Lung (tissue), 12 donors: ENCODE measurements around the gene RRM2. TPM values are rescaled to one million over a fixed set of nuclear protein-coding genes. Genes with fewer than 3 reads are reported as not detected.

ENCODE experiments used
- ATAC-seq: fragments of 200-7000 bp; cut with Tn5 transposase; one replicate; pipeline ENCODE4 v1.9.1; 2020; ENCODE audit warnings: moderate number of reproducible peaks; ENCODE audit not compliant: insufficient read depth, low FRiP score
- DNase-seq, 3 donors: peaks; one replicate each; pipeline ENCODE4 v3.0.0-alpha.2; 2013 to 2017
- H3K27ac ChIP-seq, 2 donors: one replicate each; pipeline ENCODE4 v1.5.1; 2013; ENCODE audit warnings: mild to moderate bottlenecking in 2 of 2, moderate library complexity in 2 of 2, control low read depth in 1 of 2, inconsistent platforms in 1 of 2, low read depth in 1 of 2, low read length in 1 of 2
- H3K27me3 ChIP-seq, 3 donors: one replicate each; pipeline ENCODE4 v1.5.1; 2013; ENCODE audit warnings: low read length in 2 of 3; ENCODE audit not compliant: control insufficient read depth in 3 of 3, insufficient read depth in 3 of 3
- H3K36me3 ChIP-seq, 4 donors: one replicate each; pipeline ENCODE4 v1.5.1; 2013; ENCODE audit warnings: low read length in 4 of 4, mild to moderate bottlenecking in 1 of 4, moderate library complexity in 1 of 4; ENCODE audit not compliant: control insufficient read depth in 4 of 4, insufficient read depth in 4 of 4
- H3K4me1 ChIP-seq, 5 donors: one replicate each; pipeline ENCODE4 v1.5.1; 2013; ENCODE audit warnings: low read length in 5 of 5, mild to moderate bottlenecking in 2 of 5, moderate library complexity in 1 of 5; ENCODE audit not compliant: control insufficient read depth in 5 of 5, insufficient read depth in 5 of 5
- H3K4me3 ChIP-seq: one replicate; pipeline ENCODE4 v1.5.1; 2013; ENCODE audit warnings: mild to moderate bottlenecking, control low read depth, moderate library complexity
- H3K9ac ChIP-seq, 2 donors: one replicate each; pipeline ENCODE4 v1.5.1; 2013; ENCODE audit warnings: low read length in 2 of 2, control low read depth in 1 of 2; ENCODE audit not compliant: insufficient read depth in 1 of 2
- H3K9me3 ChIP-seq, 4 donors: one replicate each; pipeline ENCODE4 v1.5.1; 2013; ENCODE audit warnings: low read length in 3 of 4, mild to moderate bottlenecking in 1 of 4, moderate library complexity in 1 of 4; ENCODE audit not compliant: control insufficient read depth in 4 of 4, insufficient read depth in 3 of 4
- WGBS, 2 donors: extraction: QIAGEN DNeasy Blood & Tissue Kit; methylation state at CpG; one replicate each; pipeline ENCODE4 v1.1.7; 2013; 5-methylcytosine and 5-hydroxymethylcytosine counted together
- polyA plus RNA-seq, 2 donors: library from polyadenylated mRNA; stranded (reverse); fragments of 200-250 nt; gene quantifications; one replicate each; pipeline ENCODE4 v1.2.1, GENCODE V29; 2013
- total RNA-seq, 2 donors: library from RNA; depleted of rRNA in 1 of 2; stranded (reverse); fragments of >200 nt in 1 of 2; gene quantifications; one replicate each; pipeline ENCODE4 v1.2.1, GENCODE V29; 2014 to 2021
- TF ChIP-seq, protein P1 (sequence below): IDR thresholded peaks from 2 replicates; pipeline ENCODE4 v1.5.1; 2012; ENCODE audit warnings: mild to moderate bottlenecking; ENCODE audit errors: control extremely low read depth, extremely low read depth
- donor health status: control.
- donor health status: control.
- donor health status: Bipolar disorder and iron deficiency.
- donor health status: healthy.
- donor health status: DM: yes; HTN: yes; CAD: no.

The RRM2 gene
- total and polyA plus RNA-seq, 4 donors = 4.8 to 15.6 (median 5.7) TPM

DNA sequence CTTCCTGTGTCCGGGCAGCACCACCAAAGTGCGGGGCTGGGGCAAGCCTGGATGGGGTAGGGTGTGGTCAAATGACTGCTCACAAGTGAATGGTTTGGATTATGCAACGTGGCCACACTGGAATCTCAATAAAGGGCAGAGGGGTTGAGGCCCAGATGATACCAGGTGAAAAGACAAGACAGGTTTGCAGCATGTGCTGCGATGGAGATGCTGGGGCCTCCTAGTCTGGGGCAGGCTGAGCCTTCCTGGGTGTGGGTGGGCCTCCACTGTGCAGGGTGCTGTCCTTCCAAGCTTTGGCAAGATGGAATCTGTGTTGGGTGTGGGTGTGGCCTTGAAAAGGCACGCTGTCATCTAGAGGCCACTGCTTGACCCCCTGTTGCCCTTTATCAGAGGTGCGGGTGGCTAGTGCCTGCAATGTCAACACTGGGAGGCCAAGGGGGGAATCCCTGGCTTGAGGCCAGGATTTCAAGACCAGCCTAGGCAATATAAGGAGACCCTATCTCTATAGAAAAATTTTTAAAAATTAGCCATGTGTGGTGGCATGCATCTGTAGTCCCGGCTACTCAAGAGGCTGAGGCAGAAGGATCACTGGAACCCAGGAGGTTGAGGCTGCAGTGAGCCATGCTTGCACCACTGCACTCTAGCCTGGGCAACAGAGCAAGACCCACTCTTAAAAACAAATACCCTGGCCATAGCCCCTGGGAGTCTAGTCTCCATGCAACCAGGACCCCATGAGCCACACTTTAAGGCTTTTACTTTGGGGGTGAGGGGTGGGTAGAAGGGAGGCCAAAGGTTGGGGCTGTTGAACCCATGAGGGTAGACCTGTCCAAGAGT, 13.8 kb downstream of the RRM2 start:
- no peak overlapping the region for H3K9ac ChIP-seq
- H3K27ac ChIP-seq = no peak overlapping the region
- H3K4me3 ChIP-seq = no peak overlapping the region
- H3K36me3 ChIP-seq = peaks cover 0 to 4% (median 0%) of the 10 kb centered on the region in 4 donors
- 74 to 92% methylated on average over 7 of the region's 7 CpGs for WGBS, 2 donors
- no peak for ATAC-seq
- TF ChIP-seq, protein P1, sequence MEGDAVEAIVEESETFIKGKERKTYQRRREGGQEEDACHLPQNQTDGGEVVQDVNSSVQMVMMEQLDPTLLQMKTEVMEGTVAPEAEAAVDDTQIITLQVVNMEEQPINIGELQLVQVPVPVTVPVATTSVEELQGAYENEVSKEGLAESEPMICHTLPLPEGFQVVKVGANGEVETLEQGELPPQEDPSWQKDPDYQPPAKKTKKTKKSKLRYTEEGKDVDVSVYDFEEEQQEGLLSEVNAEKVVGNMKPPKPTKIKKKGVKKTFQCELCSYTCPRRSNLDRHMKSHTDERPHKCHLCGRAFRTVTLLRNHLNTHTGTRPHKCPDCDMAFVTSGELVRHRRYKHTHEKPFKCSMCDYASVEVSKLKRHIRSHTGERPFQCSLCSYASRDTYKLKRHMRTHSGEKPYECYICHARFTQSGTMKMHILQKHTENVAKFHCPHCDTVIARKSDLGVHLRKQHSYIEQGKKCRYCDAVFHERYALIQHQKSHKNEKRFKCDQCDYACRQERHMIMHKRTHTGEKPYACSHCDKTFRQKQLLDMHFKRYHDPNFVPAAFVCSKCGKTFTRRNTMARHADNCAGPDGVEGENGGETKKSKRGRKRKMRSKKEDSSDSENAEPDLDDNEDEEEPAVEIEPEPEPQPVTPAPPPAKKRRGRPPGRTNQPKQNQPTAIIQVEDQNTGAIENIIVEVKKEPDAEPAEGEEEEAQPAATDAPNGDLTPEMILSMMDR = no peak
- peaks cover 0 to 3% (median 0%) of the 10 kb centered on the region in 5 donors for H3K4me1 ChIP-seq
- no peaks in the 10 kb centered on the region for H3K9me3 ChIP-seq
- no peaks in the 10 kb centered on the region for H3K27me3 ChIP-seq
- no peak for DNase-seq

DNA sequence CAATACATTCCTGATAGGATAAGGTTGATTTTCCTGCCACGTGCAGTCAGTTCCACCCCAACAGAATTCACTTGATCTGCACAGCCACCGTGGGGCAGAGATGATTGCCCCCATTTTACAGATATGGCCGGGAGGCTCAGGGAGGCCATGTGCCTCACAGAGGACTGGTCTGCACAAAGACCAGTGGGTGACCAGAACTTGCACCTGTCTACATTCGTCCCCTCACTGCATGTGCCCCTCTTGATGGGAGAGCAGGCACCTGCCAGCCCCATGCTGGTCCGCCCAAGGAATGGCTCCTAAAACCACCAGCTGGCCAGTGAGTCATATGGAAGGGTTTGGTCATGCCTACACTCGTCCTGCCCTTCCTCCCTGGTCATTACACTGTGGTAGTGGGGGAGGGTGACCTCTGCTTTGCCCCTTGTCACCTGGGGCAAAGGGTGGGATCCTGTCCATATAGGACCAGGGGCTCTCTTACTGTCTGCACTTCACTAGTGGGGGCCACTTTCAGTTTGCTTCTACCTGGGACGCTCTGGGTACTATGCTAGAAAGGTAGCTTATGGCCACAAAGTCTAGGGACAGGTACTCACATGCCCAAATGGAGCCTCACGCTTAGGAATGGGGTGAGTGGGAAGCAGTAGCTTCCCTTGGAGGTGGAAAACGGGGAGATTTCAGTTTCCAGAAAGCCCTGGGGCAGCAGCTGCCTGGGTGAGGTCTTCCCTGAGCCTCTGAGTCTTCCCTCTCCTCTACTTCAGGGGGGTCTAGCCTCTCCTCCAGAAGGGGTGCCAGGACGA, 14.7 kb downstream of the RRM2 start:
- no peaks in the 10 kb centered on the region for H3K9me3 ChIP-seq
- 87 to 94% methylated on average over 10 of the region's 10 CpGs for WGBS, 2 donors
- H3K4me1 ChIP-seq = peaks cover 0 to 3% (median 0%) of the 10 kb centered on the region in 5 donors
- H3K9ac ChIP-seq = no peak overlapping the region
- ATAC-seq (no peak), DNase-seq (no peak)
- TF ChIP-seq, protein P1 = no peak
- H3K27ac ChIP-seq = no peak overlapping the region
- H3K27me3 ChIP-seq = no peaks in the 10 kb centered on the region
- H3K36me3 ChIP-seq = peaks cover 0 to under 1% (median 0%) of the 10 kb centered on the region in 4 donors
- H3K4me3 ChIP-seq = no peak overlapping the region

DNA sequence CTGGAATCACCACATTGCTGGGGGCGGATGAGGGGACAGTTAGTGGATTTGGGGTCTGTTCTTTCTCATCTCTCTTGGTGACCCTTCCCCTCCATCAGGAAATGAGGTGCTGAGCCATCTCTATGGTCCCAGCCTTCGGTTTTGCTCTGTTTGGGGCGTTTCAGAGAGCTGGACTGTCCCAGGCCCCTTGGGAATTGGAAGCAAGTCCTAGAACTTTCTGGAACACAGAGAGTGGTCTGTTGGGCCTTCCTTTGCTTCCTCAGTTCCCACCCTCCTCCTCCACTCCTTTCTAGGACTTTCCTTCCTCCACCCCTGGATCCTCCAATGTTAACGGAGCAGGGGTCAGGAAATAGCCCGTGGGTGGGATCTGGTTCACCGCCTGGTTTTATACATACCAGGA, 17.0 kb downstream of the RRM2 start:
- Histone ChIP-seq H3K27ac (no peak overlapping the region), H3K36me3 (no peaks in the 10 kb centered on the region), H3K9ac (no peak overlapping the region), H3K27me3 (no peaks in the 10 kb centered on the region), H3K9me3 (no peaks in the 10 kb centered on the region), H3K4me1 (peaks cover 0 to 5% (median 0%) of the 10 kb centered on the region in 5 donors), H3K4me3 (no peak overlapping the region)
- DNase-seq (no peak), ATAC-seq (no peak)
- TF ChIP-seq, protein P1 = no peak
- WGBS, 2 donors = 89 to 93% methylated on average over 6 of the region's 6 CpGs
